Brain pericyte (primary cell): ENCODE data around the gene IL24.

ENCODE experiments used
- DNase-seq: peaks from one replicate; pipeline ENCODE4 v3.0.0-alpha.2; 2012; ENCODE audit warnings: low read depth, low spot score

Gene IL24

GRCh38 chr1:206924592-206925105 is 27.4 kb downstream of the IL24 start:
- DNase-seq = no peak

DNA sequence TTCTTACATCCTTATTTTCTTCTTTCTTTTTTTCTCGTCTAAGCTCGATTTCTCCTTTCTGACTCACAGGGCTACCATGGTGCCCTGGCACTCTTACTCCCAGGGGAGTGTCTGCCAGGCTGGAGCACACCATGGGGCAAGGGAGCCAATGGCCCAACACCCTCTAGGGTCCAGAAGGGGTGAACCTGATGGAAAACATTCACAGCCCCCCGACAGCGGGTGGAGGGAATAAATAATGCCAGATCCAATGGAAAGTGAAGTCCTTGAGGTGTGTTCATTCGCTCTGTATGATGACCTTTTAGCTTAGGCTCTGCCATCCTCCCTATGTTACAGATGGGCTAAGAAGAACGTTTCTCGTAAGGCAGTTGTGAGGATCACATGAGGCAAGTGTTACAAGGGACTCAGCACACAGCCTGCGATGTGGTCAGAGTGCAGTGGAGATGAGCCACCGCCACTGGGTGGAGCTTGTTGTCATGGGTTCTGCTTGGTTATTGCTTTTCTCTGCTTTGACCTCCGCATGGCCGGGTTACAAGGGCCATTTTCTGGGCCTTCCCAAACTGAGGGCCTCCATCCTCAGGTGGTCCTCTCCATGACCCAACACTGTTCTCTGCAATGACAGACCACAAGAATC is 28.0 kb downstream of the IL24 start:
- DNase-seq = no peak

GRCh38 chr1:206926286-206926685 is 29.0 kb downstream of the IL24 start:
- DNase-seq = no peak

- DNase-seq = no peak
These were observed 32.3 kb downstream of the IL24 start for GRCh38 chr1:206929524-206929923.

- DNase-seq = no peak
These were observed 33.1 kb downstream of the IL24 start for GRCh38 chr1:206930210-206930798.

GRCh38 chr1:206931709-206932108 is 34.5 kb downstream of the IL24 start:
- DNase-seq = no peak

DNA sequence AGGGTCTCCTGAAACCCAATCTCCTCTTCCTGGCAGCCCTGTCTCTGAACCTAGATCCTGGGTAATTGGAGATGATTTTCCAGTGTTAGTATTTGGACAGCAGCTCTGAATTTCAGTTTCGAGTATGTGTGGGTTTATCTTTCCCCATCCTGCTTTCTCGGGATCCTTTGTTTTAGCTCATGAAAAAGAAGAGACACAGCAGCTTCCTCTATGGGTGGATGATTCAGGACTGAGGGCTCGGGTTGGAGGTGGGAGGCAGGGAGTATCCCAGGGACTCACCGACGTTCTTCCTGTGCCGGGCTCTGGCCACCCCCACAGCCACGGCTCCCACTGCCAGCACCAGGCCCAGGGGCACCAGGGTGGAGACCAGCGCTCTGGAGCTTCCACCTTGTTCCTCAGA is 34.9 kb downstream of the IL24 start:
- no peak for DNase-seq

DNA sequence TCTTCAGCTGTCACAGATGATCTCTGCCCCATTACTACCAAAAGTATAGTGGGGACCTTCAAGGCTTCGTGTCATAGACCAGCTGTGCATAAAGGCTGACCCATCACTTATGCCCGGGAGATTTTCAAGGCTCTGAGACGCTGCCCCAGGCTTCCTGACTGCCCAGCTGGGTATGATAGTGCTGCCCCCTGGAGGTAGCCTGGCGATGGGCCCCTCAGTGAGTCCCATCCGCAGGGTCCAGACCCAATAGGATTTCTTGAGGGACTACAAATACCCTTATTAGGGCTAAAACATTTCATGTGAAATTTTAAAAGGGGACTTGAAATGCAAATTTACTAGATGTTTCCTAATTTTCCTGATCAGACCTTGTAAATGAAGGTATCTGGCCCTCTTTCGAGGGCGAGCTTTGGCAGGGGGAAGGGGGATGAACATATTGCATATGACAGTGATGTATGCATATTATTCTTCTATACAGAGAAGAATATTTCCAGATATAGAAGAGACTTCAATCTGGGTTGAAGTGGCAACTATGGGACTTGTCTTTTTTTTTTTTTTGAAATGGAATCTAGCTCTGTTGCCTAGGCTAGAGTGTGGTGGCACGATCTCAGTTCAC is 36.2 kb downstream of the IL24 start:
- no peak for DNase-seq

DNA sequence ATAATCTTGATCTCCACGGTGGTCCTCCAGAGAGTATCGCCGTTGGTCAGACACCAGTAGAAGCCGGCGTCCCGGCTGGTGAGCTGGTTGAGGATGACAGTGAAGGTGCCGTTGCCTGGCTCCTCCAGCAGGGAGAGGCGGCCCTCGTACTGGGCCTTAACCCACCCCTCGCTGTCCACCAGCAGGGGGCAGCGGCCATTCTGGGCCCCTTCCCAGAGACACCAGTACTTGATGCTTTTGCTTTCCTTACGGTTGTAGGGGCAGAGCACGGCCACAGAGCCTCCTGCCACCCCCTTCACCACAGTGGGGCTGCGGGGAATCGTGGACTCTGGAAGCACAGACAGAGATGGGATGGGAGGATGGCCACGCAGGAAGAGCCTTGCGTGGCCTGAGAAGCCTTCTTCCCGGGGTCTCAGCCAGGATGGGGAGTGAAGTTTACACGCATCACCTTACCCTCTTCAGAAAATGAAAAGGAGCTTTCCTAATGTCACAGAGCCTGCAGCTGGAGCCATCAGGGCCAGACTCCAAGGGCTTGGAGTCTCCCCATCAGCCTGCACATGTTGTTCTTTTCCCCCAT is 38.3 kb downstream of the IL24 start:
- no peak for DNase-seq

DNA sequence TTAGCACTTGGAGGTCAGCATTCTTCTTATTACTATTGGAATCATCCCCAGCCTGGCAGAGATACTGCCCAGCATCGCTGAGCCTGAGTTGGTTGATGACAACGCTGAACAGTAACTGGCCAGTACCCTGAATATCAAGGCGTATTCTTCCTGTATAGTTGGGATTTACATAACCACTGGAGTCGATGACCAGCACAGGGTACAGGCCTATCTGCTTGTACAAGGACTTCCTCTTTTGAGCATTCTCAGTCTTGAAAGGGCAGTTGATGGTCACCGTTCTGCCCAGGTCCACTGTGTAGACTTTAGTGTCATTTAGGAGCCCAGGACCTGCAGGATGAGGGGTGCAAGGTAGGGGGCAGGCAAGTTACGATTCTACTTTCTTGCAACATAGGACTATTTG is 40.2 kb downstream of the IL24 start:
- DNase-seq = no peak

- DNase-seq = no peak
These were observed 41.9 kb downstream of the IL24 start for GRCh38 chr1:206939131-206939530.

DNA sequence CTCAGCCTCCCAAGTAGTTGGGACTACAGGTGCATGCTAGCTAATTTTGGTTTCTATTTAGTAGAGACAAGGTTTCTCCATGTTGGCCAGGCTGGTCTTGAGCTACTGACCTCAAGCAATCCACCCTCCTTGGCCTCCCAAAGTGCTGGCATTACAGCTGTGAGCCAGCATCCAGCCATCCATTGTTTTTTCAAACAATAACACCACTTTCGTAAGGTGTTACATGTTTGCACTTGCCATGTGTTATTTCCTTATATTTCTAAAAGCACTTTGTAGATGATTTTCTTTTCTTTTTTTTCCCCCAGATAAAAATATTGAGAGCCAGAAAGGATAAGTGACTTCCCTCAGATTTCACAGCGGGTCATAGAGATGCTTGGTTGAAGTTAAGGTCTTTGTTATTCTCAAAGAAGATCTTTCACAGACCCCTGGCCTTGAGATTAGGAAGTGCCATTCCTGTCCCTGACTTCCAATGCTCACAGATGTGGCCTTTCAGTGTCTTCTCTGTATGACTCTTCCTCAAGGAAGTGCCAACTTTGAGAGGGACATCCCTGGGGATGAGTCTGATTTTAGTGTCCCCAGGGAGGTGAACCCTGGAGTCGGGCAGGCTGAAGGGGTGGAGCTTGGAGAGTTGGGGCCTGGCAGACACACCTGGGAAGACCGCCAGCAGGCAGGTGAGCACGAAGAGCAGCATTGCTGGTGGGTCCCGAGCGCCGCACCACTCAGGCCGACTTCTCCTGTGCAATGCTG is 42.8 kb downstream of the IL24 start:
- no peak for DNase-seq

DNA sequence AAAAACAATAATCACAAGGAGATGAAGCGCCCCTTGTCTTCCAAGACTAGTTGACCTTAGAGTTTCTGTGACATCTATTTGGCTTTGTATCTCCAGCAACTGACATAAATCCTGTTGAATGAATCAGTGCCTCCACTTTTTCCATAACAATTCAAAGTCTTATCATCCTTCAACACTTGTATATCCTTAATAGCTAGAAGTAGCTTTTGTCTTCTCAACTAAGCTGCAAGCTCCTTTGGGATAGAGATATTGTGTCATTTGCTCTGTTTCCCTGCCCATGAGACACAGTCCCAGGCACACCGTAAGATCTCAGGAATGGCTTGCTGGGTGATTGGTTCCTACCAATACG is 43.3 kb downstream of the IL24 start:
- DNase-seq = no peak

- no peak for DNase-seq
These were observed 44.6 kb downstream of the IL24 start for GRCh38 chr1:206941766-206942418.

GRCh38 chr1:206944703-206945102 is 47.5 kb downstream of the IL24 start:
- DNase-seq = no peak

GRCh38 chr1:206945779-206946178 is 48.5 kb downstream of the IL24 start:
- no peak for DNase-seq

- DNase-seq = no peak
These were observed 49.0 kb downstream of the IL24 start, which contains the start of gene PIGR for GRCh38 chr1:206946261-206946660. TSS of gene PIGR (minus strand) at chr1:206946466. CDS start at chr1:206940531, 5,935 bp downstream.

DNA sequence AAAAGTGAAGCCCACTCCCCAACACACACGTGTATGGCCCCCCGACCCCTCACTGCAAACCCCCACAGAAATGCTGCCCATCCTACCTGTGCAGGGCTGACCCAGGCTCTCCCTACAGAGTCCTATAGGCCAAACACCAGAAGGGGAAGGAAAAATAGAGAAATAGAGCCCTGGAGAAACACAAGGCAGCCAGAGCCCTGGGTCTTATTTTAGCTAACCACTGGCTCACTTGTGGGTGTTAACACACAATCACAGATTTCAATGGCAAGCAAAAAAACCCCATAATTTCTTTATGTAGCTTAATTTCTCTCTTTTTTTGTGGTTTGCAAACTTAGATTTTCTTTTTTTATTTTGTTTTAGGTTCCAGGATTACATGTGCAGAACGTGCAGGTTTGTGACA is 50.0 kb downstream of the IL24 start:
- no peak for DNase-seq

DNA sequence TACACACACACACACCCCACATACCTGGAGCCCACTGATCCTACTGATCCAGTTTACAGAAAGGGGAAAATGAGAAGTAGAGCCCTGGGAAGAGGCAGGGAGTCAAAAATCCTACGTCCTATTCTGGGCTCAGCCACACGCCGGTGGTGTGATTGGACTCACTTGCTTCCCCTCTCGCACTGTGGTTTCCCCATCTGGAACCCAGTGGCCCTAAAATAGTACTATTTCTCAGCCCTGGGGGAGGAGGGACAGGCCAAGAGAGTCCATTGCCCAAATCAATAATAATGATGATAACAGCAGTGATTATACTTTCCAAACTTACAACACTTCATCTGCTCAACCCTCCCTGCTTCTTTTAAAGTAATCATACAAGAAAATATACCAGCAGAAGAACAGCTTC is 52.0 kb downstream of the IL24 start:
- no peak for DNase-seq

GRCh38 chr1:206949641-206950040 is 52.4 kb downstream of the IL24 start:
- DNase-seq = no peak

- DNase-seq = no peak
These were observed 54.3 kb downstream of the IL24 start for GRCh38 chr1:206951318-206952100.
